Measurements from ENCODE around the gene ADGRA3. TPM values are rescaled to one million over a fixed set of nuclear protein-coding genes. Genes with fewer than 3 reads are reported as not detected.

Gene ADGRA3
- total RNA-seq, 1 donor from 2014 or later, result 21.4 TPM

Other genes with a start within 250 kb of the ADGRA3 start
- gene GBA3, start 176.9 kb upstream of the ADGRA3 start, total RNA-seq, result not detected